GM12872 (cell line): ENCODE data around the gene MLC1.

ENCODE experiments used
- CTCF ChIP-seq: IDR thresholded peaks from 3 replicates; pipeline ENCODE4 v1.5.1; 2011; ENCODE audit warnings: low read depth, mild to moderate bottlenecking, low read length, moderate library complexity; ENCODE audit not compliant: insufficient read depth

Gene MLC1

GRCh38 chr22:50018608-50019285 is 66.5 kb downstream of the MLC1 start:
- TF ChIP-seq CTCF, result no peak

- TF ChIP-seq CTCF, result no peak
Measured at GRCh38 chr22:50017701-50018224, 67.5 kb downstream of the MLC1 start.

DNA sequence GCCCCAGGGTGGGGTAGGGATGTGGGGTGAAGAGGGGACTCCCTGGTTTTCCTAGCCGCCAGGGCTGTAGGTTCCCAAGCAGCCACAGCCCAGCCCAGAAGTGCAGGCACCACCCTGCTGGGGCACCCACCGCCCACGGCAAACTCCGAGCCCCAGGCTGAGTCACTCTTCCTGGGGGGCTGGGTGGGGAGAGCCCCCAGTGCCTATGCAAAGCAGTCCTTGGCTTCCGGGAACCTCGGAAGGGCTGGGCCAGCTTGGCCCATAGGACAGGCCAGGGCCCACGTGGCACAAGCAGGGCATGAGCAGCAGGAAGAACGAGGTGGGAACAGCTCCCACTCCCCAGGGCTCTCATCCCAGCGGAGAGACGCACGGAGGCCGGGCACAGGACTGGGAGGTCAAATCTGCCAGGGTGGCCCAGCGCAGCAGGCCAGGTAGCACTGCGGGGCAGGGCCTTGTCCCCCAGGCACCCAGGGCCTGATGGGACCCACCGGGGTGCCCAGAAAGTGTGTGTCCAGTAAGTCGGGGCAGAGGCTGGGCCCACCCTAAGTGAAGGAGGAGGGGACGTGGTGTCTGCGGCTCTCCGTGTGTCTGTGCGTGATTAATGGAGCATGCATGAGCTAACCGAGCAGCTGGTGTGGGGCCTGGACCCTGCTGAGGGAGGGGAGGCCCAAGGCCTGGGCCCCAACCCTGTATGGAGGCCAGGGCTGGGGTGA is 68.1 kb downstream of the MLC1 start:
- no peak for TF ChIP-seq CTCF

GRCh38 chr22:50016308-50016987 is 68.8 kb downstream of the MLC1 start:
- no peak for TF ChIP-seq CTCF

GRCh38 chr22:50015451-50016307 is 69.5 kb downstream of the MLC1 start:
- no peak for TF ChIP-seq CTCF

DNA sequence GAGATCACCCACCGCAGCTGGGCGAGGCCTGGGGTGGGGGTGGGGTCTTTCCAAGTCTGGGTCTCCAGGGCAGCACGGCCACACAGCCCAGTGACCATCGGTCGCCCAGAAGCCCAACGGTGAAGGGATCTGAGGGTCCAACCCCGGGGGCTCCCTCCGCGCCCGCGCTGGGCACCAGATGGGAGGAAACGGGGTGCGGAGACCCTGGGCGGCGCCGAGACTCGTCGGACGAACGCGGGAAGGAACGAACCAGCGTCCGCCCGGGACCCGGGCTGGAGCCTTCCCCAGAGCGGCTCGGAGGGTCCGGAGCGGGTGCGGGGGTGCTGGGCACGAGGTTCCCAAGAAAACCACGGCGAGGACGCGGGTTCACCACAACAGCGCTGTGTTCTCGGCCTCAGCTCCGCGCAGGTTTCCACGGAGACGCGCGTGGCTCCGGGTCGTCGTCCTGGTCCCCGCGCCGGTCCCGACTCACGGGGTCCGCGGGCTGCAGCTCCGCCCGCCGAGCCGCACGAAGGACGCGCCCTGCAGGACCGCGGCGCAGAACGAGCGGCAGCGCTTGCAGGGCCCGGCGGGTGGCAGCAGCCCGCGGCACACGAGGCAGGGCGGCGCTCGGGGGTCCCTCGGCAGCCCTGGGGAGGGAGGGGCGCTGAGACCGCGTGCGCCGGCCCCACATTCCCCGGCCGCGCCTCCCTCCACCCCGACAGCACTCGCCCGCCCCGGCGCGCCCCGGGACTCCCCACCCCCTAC is 70.4 kb downstream of the MLC1 start:
- no peak for TF ChIP-seq CTCF
